ENCODE data around the gene TMPRSS3.

TMPRSS3 gene

DNA sequence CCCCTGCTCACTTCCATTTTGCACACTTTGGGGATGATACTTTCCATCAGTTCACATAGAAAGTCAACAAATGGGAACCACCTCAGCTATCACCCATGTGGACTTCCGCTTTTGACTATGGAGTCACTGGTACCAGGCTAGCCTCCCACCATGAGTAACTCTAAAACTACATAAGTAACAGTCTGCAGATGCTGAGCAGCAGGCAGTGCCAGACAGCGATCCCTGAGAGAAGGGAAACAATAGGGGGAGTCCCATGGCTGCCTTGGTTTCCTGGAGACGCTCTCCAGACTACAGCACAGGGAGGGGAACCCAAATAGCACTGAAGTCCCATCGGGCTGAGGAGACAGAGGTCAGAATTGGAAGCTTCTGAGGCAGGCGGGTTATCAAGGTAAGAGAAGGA, 42.2 kb downstream of the TMPRSS3 start:
- no peak for DNase-seq (ENCODE audit: low read depth in 2 of 2, low spot score in 1 of 2)

DNA sequence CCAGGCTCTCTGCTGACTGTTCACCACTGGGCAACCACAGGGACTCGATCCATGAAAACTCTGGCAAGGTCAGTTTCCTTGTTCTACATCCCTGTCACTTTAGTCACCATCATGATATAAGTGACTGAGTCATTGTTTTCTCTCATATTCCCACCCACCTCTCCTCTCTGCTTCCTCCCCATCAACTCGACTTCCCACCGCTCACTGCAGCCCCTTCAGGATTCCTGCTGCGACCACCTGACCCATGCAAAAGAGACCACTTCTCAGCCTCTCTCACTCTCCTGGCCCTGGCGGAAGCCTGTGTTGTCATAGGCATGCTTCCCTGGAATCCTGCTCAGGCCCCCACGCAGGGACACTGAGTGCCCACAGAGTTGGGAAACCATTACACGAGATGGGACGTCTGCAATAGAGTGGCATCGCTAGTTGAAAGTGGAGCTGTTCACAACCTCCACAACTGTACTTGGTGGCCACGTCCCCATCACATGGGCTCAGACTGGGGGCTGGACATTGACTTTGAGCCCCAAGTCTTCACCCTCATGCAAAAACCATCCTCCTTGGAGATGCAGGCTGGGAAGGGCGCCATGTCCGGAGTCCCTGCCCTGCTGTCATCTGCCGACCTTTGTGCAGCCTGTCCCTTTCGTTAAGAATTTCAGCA, 43.3 kb downstream of the TMPRSS3 start:
- no peak for DNase-seq (ENCODE audit: low read depth in 2 of 2, low spot score in 1 of 2)

DNA sequence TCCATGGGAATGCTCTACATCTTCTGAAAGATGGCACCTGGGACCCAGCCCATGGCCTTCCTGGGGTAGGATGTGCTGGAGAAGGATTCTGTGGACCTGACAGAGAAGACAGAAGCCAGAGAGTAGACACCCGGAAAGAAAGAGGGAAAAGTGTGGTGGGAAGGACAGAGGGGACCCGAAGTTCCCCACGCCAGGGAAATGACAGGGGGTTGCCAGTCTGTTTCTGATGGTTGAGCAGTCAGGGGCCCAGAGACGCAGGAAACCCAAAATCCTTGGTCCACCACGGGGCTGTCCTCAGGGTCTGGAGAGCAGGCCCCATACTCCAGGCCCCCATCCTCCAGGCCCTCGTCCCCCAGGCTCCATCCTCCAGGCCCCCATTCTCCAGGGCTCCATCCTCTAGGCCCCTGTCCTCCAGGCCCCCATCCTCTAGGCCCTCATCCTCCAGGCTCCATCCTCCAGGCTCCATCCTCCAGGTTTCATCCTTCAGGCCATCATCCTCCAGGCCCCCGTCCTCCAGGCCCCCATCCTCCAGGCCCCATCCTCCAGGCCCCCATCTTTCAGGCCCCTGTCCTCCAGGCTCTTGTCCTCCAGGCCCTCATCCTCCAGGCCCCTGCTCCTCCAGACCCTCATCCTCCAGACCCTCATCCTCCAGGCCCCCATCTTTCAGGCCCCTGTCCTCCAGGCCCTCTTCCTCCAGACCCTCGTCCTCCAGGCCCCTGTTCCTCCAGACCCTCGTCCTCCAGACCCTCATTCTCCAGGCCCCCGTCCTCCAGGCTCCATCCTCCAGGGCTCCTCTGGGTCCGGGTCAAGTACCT, 44.0 kb downstream of the TMPRSS3 start:
- DNase-seq (ENCODE audit: low read depth in 2 of 2, low spot score in 1 of 2) = no peak

DNA sequence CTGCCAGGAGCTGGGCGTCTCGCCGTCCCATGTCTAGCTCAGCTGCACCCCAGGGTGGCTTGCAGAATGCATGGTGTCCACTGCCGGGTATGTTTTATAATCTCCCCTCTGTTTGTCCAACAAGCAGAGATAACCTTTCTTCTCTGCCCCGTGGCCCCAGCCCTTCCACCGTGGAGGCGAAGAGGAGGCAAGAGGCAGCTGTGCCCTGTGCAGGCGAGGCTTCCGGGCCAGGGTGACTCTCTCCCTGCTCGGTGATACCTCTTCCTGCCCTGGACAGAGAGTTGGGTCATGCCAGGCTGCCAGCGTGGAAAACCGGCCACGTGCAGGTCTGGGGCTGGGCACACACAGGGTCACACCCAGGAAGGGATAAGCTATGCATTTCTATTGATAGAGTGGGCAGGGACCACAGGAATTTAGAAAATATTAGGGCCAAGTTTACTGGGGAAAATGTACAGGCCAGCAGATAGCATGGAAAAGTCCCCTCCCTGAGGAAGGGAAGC, 44.9 kb downstream of the TMPRSS3 start, which contains the start of gene TFF2:
TFF2 (minus strand) TSS at position 68 of the 500 bp plus-strand sequence; CDS start at position 31, 37 bp downstream.
- no peak for DNase-seq (ENCODE audit: low read depth in 2 of 2, low spot score in 1 of 2)

DNA sequence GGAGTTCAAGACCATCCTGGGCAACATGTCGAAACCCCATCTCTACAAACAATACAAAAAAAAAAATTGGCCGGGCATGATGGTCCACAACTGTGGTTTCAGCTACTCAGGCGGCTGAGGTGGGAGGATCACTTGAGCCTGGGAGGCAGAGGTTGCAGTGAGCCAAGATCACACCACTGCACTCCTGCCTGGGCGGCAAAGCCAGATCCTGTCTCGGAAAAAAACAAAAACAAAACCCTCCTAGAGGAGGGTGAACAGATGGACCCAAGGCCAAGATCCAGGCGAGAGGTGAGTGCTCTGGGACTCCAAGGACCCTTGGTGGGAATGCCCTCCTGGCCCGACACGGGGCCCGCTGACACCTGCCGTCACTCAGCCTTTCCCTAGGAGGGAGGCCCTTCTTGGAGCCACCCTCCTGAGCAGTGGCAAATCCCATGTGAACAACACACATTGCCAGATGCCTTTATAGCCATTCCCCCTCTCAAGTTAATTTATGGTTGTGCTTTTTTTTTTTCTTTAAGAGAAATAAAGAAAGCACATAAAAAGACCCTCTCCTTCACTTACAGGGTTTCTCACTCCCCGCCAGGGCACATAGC, 45.4 kb downstream of the TMPRSS3 start:
- DNase-seq (ENCODE audit: low read depth in 2 of 2, low spot score in 1 of 2) = no peak

DNA sequence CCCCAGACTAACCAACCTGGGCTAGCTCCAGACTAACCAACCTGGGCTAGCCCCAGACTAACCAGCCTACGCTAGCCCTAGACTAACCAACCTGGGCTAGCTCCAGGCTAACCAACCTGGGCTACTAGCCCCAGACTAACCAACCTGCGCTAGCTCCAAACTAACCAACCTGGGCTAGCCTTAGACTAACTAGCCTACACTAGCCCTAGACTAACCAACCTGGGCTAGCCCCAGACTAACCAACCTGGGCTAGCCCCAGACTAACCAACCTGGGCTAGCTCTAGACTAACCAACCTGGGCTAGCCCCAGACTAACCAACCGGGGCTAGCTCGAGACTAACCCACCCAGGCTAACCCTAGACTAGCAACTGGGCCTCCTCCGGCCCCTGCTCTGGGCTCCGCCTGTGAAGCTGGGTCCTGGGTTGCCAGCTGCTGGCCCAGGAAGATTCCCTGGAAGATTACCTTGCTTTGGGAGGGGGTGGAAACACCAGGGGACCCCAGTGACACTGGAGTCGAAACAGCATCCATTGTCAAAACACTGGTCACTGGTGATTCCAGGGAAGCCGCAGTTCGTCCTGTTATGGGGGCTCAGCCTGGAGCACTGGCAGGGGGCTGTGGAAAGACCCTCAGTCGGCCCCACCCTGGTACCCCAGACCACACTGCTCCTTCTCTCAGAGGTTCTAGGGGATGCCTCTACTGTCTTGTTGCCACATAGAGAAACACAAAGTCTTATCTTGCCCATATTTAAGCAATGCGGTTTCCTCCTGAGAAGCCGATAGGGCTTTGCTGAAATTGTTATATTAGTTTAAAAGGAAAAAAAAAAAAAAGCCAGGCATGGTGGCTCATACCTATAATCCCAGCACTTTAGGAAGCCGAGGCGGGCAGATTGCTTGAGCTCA, 46.2 kb downstream of the TMPRSS3 start:
- no peak for DNase-seq (ENCODE audit: low read depth in 2 of 2, low spot score in 1 of 2)

DNA sequence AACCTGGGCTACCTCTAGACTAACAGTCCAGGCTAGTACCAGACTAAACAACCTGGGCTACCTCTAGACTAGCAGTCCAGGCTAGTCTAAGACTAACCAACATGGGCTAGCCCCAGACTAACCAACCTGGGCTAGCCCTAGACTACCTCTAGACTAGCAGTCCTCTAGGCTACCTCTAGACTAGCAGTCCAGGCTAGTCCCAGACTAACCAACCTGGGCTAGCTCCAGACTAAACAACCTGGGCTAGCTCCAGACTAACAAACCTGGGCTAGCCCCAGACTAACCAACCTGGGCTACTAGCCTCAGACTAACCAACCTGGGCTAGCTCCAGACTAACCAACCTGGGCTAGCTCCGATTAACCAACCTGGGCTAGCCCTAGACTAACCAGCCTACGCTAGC, 47.1 kb downstream of the TMPRSS3 start:
- DNase-seq (ENCODE audit: low read depth in 2 of 2, low spot score in 1 of 2) = no peak

DNA sequence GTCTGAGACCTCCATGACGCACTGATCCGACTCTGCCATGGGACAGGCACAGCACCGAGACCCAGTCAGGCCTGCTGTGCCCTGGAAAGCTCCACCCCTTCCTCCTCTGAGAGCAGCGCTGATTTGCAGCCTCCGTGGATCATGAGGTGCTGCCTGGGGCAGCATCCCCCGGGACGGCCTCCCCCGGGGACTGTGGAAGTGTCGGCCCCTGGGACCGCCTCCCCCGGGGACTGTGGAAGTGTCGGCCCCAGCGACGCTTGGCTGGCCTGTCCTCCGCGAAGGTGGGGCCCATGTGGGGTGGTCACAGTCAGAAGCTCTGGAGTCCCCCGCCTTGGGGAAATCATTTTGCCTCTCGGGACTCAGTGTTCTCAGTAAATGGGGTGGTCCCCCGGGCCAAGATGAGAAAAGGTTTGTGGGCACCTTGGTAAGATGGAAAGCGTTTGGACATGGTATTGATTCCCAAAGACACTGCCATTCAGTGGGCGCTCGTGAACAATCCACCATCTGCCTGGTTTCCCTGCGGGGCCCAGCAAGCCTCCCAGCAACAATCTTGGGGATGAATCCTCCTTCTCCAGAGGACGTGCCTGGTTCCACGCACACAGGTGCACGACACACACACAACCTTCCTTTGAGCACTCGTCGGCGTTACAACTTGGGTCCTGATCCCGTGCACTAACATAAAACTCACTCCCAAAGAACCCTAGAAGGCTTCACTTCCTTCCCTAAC, 48.1 kb downstream of the TMPRSS3 start:
- no peak for DNase-seq (ENCODE audit: low read depth in 2 of 2, low spot score in 1 of 2)

DNA sequence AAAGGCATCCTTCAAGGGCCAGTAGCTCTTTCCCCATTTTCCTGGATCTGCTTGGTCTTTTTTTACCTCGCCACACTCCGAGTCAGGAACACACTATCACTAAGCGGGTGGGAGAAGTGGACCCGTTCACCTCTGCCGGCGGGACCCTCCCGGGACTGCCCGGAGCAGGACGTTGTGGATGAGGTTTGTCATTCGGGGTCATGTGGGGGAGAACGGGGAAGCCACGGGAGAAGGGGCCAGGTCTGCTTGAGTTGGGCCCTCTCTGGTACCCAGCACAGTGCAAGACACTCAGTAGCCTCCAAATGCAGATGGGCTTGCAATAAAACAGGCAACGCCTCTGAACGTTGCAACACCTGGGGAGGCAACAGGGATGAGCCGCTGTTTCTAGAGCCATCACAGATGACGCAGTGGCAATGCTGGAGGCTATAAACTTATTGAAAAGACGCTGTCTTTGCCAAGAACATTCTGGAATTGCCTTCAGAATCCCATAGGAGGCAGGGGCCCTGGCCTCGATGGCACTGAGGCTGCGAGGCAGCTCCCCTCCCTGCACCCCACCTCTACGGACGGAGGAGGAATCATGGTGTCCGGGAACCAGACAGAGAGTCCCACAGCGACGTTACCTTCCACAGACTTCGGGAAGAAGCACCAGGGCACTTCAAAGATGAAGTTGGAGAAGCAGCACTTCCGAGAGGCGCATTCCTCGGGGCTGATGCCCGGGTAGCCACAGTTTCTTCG, 48.8 kb downstream of the TMPRSS3 start:
- DNase-seq (ENCODE audit: low read depth in 2 of 2, low spot score in 1 of 2) = no peak

DNA sequence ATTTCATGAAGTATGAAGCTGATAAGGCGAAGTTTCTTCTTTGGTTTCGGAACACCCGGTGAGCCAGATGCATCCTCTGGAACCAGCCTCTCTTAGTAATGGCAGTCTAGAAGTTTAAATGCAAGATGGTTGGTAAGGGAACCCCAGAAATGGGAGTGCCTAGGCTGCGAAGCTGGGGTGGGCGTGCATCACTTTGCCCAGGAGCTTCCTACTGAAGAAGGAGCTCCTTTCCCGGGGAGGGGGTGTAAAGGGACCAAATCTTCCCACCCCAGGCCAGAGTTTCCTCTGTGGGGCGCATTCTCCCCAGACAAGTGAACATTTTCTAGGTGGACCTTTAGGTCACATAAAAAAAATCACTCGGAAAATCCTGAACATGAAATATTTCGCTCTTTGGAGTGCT, 49.4 kb downstream of the TMPRSS3 start:
- no peak for DNase-seq (ENCODE audit: low read depth in 2 of 2, low spot score in 1 of 2)

DNA sequence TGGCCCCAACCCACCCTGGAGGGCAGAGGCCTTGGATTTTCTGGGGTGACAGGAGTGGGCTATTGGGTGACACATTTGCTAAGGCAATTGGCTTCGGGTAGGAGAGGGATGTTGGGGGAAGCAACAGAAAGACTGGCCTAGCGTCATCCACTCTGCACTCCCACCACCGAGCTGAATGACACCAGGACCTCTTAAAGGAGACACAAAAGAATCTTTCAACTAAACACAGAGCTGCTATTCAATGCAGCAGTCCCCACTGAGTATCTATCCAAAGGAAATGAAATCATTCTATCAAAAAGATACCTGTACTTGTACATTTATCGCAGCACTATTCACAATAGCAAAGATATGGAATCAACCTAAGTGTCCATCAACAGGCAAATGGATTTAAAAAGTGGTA, 51.2 kb downstream of the TMPRSS3 start:
- no peak for DNase-seq (ENCODE audit: low read depth in 2 of 2, low spot score in 1 of 2)

DNA sequence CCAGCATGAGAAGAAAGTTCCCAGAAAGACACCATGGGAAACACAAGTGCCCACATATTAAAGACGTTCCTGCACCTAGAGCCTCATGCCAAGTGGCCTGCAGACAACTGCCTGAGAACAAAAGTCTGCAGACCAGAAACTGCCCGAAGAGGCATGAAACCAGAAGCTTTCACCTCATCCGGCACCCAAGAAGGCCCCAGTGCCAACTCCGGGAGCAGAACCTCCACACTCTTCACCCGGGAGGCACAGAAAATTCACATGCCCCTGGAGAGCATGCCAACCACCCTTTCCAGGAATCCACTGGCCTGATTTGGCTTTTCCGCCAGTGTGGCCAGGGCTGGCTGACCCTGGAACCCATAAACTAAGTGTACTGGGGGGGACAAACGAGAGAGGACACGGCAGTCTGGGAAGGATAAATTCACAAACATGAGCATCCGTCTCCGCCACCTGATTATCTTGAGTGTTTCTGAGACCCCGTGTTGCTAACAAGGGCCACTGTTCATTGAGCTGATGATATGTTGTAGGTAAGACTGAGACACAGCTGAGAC, 51.8 kb downstream of the TMPRSS3 start:
- DNase-seq (ENCODE audit: low read depth in 2 of 2, low spot score in 1 of 2) = no peak

DNA sequence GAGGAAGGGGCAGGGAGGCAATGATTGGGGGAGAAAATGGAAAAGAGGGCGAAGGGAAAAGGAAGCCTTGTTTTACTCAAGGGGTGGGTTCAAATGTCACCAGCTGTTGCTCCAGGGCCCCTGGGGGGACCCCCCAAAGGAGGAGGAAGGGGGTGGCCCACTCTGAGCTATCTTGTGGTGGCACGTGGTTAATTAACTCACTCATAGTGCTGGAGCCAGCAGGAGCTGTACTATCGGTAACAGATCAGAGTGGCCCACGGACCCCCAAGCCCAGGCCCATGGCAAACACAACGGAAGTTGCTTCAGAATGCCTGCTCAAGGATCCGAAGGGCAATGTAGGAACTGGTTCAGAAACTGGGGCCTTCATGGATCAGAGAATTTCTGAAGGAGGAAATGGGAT, 52.3 kb downstream of the TMPRSS3 start:
- DNase-seq (ENCODE audit: low read depth in 2 of 2, low spot score in 1 of 2) = no peak

DNA sequence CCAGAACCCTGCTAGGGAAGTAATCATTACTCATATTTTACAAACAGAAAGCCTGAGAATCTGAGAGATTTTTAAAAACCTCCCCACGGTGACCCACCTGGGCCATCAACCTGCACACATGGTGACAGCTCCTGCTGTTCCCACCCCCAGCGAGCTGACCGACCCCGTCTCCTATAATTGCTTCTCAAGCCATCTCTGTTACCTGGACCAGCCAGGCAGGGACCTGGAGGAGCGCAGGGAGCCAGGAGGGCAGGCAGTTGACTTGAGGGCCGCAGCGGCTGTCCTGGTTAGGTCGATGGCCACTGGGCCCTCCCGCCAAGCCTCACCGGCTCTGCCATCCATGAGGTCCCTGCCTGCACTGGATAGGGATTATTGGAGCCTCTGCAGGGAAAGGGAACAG, 52.8 kb downstream of the TMPRSS3 start:
- no peak for DNase-seq (ENCODE audit: low read depth in 2 of 2, low spot score in 1 of 2)

DNA sequence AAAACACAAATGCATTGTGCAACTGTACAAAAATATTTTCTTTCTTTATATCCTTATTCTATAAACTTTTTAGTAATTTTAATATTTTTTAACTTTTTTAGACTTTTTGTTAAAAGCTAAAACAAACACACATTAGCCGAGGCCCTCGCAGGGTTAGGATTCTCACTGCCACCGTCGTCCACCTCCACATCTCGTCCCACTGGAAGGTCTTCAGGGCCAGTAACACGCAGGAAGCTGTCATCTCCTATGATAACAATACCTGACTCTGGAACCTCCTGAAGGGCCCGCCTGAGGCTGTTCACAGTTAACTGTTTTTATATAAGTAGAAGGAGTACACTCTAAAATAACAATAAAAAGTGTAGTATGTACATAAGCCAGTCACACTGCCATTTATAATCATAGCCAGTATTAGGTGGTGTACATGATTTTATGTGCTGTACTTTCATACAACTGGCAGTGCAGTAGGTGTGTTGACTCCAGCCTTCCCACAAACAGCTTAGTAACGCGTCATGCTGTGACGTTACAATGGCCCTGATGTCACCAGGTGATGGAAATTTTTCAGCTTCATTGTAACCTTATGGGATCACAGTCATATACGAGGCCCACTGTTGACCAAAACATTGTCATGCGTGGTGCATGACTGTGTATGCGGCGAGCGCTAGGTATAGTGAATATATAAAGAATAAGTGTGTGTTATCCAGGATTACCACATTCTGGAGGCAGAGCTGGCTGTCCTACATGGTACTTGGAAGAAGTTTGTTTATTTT, 53.9 kb downstream of the TMPRSS3 start:
- DNase-seq (ENCODE audit: low read depth in 2 of 2, low spot score in 1 of 2) = no peak

DNA sequence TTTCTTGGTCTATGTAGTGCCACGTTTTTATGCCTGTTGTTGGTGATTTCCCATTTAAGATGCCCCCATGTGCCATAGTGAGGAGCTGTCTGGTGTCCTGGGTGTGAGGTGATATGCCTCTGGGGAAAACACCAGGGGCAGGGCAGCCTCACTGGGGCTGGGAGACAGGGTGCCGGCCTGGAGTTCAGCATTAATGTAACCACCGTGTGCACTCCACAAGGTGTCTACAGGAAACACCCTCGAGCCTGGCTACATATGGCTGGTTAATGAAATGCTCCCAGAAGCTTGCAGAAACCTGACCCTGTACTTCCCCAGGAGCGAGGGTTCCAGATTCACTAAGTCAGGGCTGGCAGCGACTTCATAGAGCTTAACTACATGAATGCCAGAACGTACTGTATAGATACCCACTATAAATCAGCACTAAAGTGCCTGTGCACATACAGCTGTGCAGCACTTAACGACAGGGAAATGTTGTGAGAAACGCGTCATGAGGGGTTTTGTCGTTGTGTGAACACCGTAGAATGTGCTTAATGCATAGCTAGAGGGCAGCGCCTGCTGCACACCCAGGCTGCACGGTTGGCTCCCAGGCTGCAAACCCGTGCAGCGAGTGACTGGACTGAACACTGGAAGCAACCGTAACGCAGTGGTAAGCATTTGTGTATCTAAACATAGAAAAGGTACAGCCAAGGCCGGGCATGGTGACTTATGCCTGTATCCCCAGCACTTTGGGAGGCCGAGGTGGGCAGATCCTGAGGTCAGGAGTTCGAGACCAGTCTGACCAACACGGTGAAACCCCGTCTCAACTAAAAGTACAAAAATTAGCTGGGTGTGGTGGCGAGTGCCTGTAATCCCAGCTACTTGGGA, 55.4 kb downstream of the TMPRSS3 start:
- no peak for DNase-seq (ENCODE audit: low read depth in 2 of 2, low spot score in 1 of 2)
